ENCODE data around the gene FOXK2. TPM values are rescaled to one million over a fixed set of nuclear protein-coding genes. Genes with fewer than 3 reads are reported as not detected.

Gene FOXK2
- total RNA-seq, 1 donor from 2014 or later, result 27.7 TPM

GRCh38 chr17:82599674-82600661 is 80.4 kb downstream of the FOXK2 start:
- H3K4me1 ChIP-seq (ENCODE audit: control insufficient read depth in 3 of 3, insufficient read depth in 3 of 3, low read length in 3 of 3), result peaks cover 12 to 21% (median 12%) of the 10 kb centered on the region in 3 donors

GRCh38 chr17:82600731-82601446 is 81.4 kb downstream of the FOXK2 start:
- no peaks in the 10 kb centered on the region for H3K27me3 ChIP-seq (ENCODE audit: control insufficient read depth in 3 of 3, insufficient read depth in 3 of 3, low read length in 3 of 3)
- no peak overlapping the region for H3K4me3 ChIP-seq (ENCODE audit: low read length in 3 of 3)
- no peak overlapping the region for H3K9ac ChIP-seq (ENCODE audit: low read depth in 1 of 3, low read length in 3 of 3)
- no peaks in the 10 kb centered on the region for H3K9me3 ChIP-seq (ENCODE audit: control insufficient read depth in 3 of 3, low read length in 3 of 3)
- peaks cover 12 to 21% (median 12%) of the 10 kb centered on the region in 3 donors for H3K4me1 ChIP-seq (ENCODE audit: control insufficient read depth in 3 of 3, insufficient read depth in 3 of 3, low read length in 3 of 3)
- H3K27ac ChIP-seq (ENCODE audit: low read depth, low read length), result no peak overlapping the region
- peaks cover 41 to 56% (median 49%) of the 10 kb centered on the region in 3 donors for H3K36me3 ChIP-seq (ENCODE audit: control insufficient read depth in 3 of 3, insufficient read depth in 3 of 3, low read length in 3 of 3)

More at GRCh38 chr17:82599674-82600661, 80.4 kb downstream of the FOXK2 start:
- Histone ChIP-seq H3K27ac (ENCODE audit: low read depth, low read length) (no peak overlapping the region), H3K36me3 (ENCODE audit: control insufficient read depth in 3 of 3, insufficient read depth in 3 of 3, low read length in 3 of 3) (peaks cover 38 to 54% (median 54%) of the 10 kb centered on the region in 3 donors), H3K9me3 (ENCODE audit: control insufficient read depth in 3 of 3, low read length in 3 of 3) (no peaks in the 10 kb centered on the region), H3K9ac (ENCODE audit: low read depth in 1 of 3, low read length in 3 of 3) (no peak overlapping the region), H3K27me3 (ENCODE audit: control insufficient read depth in 3 of 3, insufficient read depth in 3 of 3, low read length in 3 of 3) (no peaks in the 10 kb centered on the region), H3K4me3 (ENCODE audit: low read length in 3 of 3) (no peak overlapping the region)

DNA sequence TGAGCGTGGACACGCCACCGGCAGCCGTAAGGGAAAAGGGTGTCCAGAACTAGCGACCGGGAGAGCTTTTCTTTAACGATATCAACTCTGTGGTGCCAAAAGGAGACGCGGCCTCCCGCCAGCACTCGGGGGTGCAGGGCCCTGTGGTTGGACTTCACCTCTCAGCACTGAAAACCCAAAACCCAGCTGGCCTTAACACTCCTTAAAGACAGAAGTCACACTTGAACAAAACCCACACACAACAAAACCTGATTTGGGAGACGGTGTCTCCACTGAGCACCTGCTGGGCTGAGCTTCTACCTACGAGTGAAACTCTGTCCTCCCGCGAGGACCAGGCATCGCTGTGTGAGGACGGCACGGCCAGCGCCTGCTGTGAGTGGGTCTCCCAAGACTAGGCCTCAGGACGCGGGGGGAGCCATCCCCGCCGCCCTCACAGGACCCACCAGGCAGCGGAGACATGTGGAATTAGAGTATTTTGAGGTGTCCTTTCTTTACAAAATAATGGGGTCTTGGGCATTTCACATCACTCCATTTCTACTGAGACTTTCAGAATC is 82.0 kb downstream of the FOXK2 start:
- Histone ChIP-seq H3K4me1 (ENCODE audit: control insufficient read depth in 3 of 3, insufficient read depth in 3 of 3, low read length in 3 of 3) (peaks cover 12 to 21% (median 12%) of the 10 kb centered on the region in 3 donors), H3K27ac (ENCODE audit: low read depth, low read length) (no peak overlapping the region), H3K27me3 (ENCODE audit: control insufficient read depth in 3 of 3, insufficient read depth in 3 of 3, low read length in 3 of 3) (no peaks in the 10 kb centered on the region), H3K9ac (ENCODE audit: low read depth in 1 of 3, low read length in 3 of 3) (no peak overlapping the region), H3K4me3 (ENCODE audit: low read length in 3 of 3) (no peak overlapping the region), H3K36me3 (ENCODE audit: control insufficient read depth in 3 of 3, insufficient read depth in 3 of 3, low read length in 3 of 3) (peaks cover 43 to 54% (median 50%) of the 10 kb centered on the region in 3 donors), H3K9me3 (ENCODE audit: control insufficient read depth in 3 of 3, low read length in 3 of 3) (no peaks in the 10 kb centered on the region)

- Histone ChIP-seq H3K9ac (ENCODE audit: low read depth in 1 of 3, low read length in 3 of 3) (no peak overlapping the region), H3K4me3 (ENCODE audit: low read length in 3 of 3) (no peak overlapping the region), H3K36me3 (ENCODE audit: control insufficient read depth in 3 of 3, insufficient read depth in 3 of 3, low read length in 3 of 3) (peaks cover 35 to 47% (median 43%) of the 10 kb centered on the region in 3 donors)
Measured at GRCh38 chr17:82602487-82602886, 83.0 kb downstream of the FOXK2 start.

GRCh38 chr17:82602986-82603710 is 83.6 kb downstream of the FOXK2 start:
- Histone ChIP-seq H3K9me3 (ENCODE audit: control insufficient read depth in 3 of 3, low read length in 3 of 3) (no peaks in the 10 kb centered on the region), H3K36me3 (ENCODE audit: control insufficient read depth in 3 of 3, insufficient read depth in 3 of 3, low read length in 3 of 3) (peaks cover 34 to 47% (median 43%) of the 10 kb centered on the region in 3 donors), H3K4me3 (ENCODE audit: low read length in 3 of 3) (no peak overlapping the region), H3K27me3 (ENCODE audit: control insufficient read depth in 3 of 3, insufficient read depth in 3 of 3, low read length in 3 of 3) (no peaks in the 10 kb centered on the region), H3K4me1 (ENCODE audit: control insufficient read depth in 3 of 3, insufficient read depth in 3 of 3, low read length in 3 of 3) (peaks cover 12 to 21% (median 12%) of the 10 kb centered on the region in 3 donors), H3K9ac (ENCODE audit: low read depth in 1 of 3, low read length in 3 of 3) (no peak overlapping the region), H3K27ac (ENCODE audit: low read depth, low read length) (no peak overlapping the region)

More at GRCh38 chr17:82602487-82602886, 83.0 kb downstream of the FOXK2 start:
- H3K4me1 ChIP-seq (ENCODE audit: control insufficient read depth in 3 of 3, insufficient read depth in 3 of 3, low read length in 3 of 3), result peaks cover 12 to 21% (median 12%) of the 10 kb centered on the region in 3 donors
- H3K27ac ChIP-seq (ENCODE audit: low read depth, low read length), result no peak overlapping the region
- H3K9me3 ChIP-seq (ENCODE audit: control insufficient read depth in 3 of 3, low read length in 3 of 3), result no peaks in the 10 kb centered on the region
- no peaks in the 10 kb centered on the region for H3K27me3 ChIP-seq (ENCODE audit: control insufficient read depth in 3 of 3, insufficient read depth in 3 of 3, low read length in 3 of 3)

DNA sequence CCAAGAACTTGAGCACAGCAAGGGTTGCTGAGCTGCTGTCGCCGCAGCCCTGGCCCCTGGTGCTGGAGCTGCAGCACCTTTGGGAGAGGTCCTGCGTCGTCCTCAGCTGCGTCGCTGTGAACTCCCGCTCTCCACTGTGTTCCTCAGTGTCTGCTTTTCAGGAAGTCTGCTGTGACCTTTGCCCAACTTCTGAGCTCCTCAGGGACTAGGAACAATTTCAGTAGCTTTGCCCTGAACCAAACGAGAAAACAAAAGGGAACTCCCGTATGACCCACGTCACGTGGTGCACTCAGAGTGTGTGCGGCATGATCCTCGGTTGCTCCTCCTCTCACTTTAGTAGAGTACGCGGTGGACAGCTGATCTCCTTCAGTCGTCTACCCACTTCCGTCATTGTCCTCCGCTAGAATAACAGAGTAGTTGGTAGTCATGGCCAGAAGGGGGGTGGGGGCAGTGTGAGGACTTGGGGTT is 84.5 kb downstream of the FOXK2 start:
- Histone ChIP-seq H3K9ac (ENCODE audit: low read depth in 1 of 3, low read length in 3 of 3) (peak overlapping the region in 1 of 3 donors; percentile 41), H3K4me3 (ENCODE audit: low read length in 3 of 3) (peak overlapping the region in 1 of 3 donors; percentile 31), H3K4me1 (ENCODE audit: control insufficient read depth in 3 of 3, insufficient read depth in 3 of 3, low read length in 3 of 3) (peaks cover 12 to 16% (median 12%) of the 10 kb centered on the region in 3 donors), H3K9me3 (ENCODE audit: control insufficient read depth in 3 of 3, low read length in 3 of 3) (no peaks in the 10 kb centered on the region), H3K36me3 (ENCODE audit: control insufficient read depth in 3 of 3, insufficient read depth in 3 of 3, low read length in 3 of 3) (peaks cover 30 to 43% (median 40%) of the 10 kb centered on the region in 3 donors), H3K27ac (ENCODE audit: low read depth, low read length) (no peak overlapping the region), H3K27me3 (ENCODE audit: control insufficient read depth in 3 of 3, insufficient read depth in 3 of 3, low read length in 3 of 3) (no peaks in the 10 kb centered on the region)

GRCh38 chr17:82604532-82604931 is 85.0 kb downstream of the FOXK2 start:
- Histone ChIP-seq H3K4me1 (ENCODE audit: control insufficient read depth in 3 of 3, insufficient read depth in 3 of 3, low read length in 3 of 3) (peaks cover 12 to 16% (median 12%) of the 10 kb centered on the region in 3 donors), H3K9ac (ENCODE audit: low read depth in 1 of 3, low read length in 3 of 3) (no peak overlapping the region), H3K9me3 (ENCODE audit: control insufficient read depth in 3 of 3, low read length in 3 of 3) (no peaks in the 10 kb centered on the region), H3K36me3 (ENCODE audit: control insufficient read depth in 3 of 3, insufficient read depth in 3 of 3, low read length in 3 of 3) (peaks cover 34 to 43% (median 41%) of the 10 kb centered on the region in 3 donors), H3K27ac (ENCODE audit: low read depth, low read length) (no peak overlapping the region), H3K4me3 (ENCODE audit: low read length in 3 of 3) (no peak overlapping the region), H3K27me3 (ENCODE audit: control insufficient read depth in 3 of 3, insufficient read depth in 3 of 3, low read length in 3 of 3) (no peaks in the 10 kb centered on the region)

DNA sequence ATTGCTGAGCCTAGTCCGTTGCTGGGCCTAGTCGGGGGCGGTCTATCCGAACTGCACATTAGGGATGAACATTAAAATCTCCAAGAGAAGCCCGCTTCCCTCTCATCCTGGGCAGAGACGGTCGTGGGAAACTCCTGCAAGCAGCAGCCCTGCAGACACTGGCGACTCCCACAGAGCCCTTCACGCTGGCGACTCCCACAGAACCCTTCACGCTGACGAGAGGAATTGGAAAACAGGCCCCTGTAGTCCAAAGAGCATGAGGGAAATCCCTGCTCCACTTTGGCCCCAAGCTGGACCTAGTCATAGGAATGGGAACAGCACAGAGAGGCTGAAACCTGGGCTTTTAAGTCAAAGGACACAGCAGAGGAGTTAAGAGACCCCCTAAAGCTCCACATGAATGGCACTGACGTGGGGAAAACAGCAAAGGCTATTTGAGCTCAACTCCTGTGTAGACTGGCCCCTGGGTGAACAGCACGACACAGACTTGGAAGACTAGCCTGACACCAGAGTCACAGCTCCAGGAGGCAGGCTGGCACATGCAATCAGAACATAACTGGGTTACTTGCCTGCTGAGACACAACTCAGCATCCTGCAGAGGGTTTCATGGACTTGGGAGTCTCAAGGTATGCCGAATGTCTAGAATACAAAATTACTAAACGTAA is 86.5 kb downstream of the FOXK2 start:
- H3K27ac ChIP-seq (ENCODE audit: low read depth, low read length), result no peak overlapping the region
- H3K4me3 ChIP-seq (ENCODE audit: low read length in 3 of 3), result no peak overlapping the region
- peaks cover 5 to 10% (median 8%) of the 10 kb centered on the region in 3 donors for H3K4me1 ChIP-seq (ENCODE audit: control insufficient read depth in 3 of 3, insufficient read depth in 3 of 3, low read length in 3 of 3)
- H3K9me3 ChIP-seq (ENCODE audit: control insufficient read depth in 3 of 3, low read length in 3 of 3), result no peaks in the 10 kb centered on the region
- no peaks in the 10 kb centered on the region for H3K27me3 ChIP-seq (ENCODE audit: control insufficient read depth in 3 of 3, insufficient read depth in 3 of 3, low read length in 3 of 3)
- H3K36me3 ChIP-seq (ENCODE audit: control insufficient read depth in 3 of 3, insufficient read depth in 3 of 3, low read length in 3 of 3), result peaks cover 39 to 41% (median 40%) of the 10 kb centered on the region in 3 donors
- no peak overlapping the region for H3K9ac ChIP-seq (ENCODE audit: low read depth in 1 of 3, low read length in 3 of 3)

DNA sequence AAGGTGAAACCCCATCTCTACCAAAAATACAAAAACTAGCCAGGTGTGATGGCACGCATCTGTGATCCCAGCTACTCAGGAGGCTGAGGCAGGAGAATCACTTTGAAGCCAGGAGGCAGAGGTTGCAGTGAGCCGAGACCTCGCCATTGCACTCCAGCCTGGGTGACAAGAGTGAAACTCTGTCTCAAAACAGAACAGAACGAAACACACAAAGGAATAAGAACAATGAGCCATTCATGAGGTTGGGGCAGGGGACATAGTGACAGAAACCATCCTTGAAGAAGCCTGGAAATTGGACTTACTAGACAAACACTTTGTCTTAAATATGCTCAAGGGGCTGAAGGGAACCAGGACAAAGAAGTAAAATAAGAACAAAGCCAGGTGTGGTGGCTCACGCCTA is 89.3 kb downstream of the FOXK2 start:
- Histone ChIP-seq H3K9me3 (ENCODE audit: control insufficient read depth in 3 of 3, low read length in 3 of 3) (no peaks in the 10 kb centered on the region), H3K4me1 (ENCODE audit: control insufficient read depth in 3 of 3, insufficient read depth in 3 of 3, low read length in 3 of 3) (peaks cover 0 to 1% (median 1%) of the 10 kb centered on the region in 3 donors), H3K27ac (ENCODE audit: low read depth, low read length) (no peak overlapping the region), H3K4me3 (ENCODE audit: low read length in 3 of 3) (no peak overlapping the region), H3K27me3 (ENCODE audit: control insufficient read depth in 3 of 3, insufficient read depth in 3 of 3, low read length in 3 of 3) (no peaks in the 10 kb centered on the region), H3K9ac (ENCODE audit: low read depth in 1 of 3, low read length in 3 of 3) (no peak overlapping the region), H3K36me3 (ENCODE audit: control insufficient read depth in 3 of 3, insufficient read depth in 3 of 3, low read length in 3 of 3) (peaks cover 21 to 39% (median 23%) of the 10 kb centered on the region in 3 donors)

All from skeletal muscle tissue (tissue), 4 donors.